HG03378 (cell line): ENCODE results near the gene ZDHHC19.
"Not testable (repeated sequence)": the region's sequence is repeated elsewhere in the genome, so short reads cannot be mapped to it uniquely, and the experiment has no call there.

Experiments
- ATAC-seq: cut with Tn5 transposase; IDR thresholded peaks from one replicate; pipeline ENCODE4 v1.9.1; 2021; ENCODE audit warnings: mild to moderate bottlenecking, moderate library complexity; ENCODE audit not compliant: unreplicated experiment

ZDHHC19 gene, protein sequence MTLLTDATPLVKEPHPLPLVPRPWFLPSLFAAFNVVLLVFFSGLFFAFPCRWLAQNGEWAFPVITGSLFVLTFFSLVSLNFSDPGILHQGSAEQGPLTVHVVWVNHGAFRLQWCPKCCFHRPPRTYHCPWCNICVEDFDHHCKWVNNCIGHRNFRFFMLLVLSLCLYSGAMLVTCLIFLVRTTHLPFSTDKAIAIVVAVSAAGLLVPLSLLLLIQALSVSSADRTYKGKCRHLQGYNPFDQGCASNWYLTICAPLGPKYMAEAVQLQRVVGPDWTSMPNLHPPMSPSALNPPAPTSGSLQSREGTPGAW

DNA sequence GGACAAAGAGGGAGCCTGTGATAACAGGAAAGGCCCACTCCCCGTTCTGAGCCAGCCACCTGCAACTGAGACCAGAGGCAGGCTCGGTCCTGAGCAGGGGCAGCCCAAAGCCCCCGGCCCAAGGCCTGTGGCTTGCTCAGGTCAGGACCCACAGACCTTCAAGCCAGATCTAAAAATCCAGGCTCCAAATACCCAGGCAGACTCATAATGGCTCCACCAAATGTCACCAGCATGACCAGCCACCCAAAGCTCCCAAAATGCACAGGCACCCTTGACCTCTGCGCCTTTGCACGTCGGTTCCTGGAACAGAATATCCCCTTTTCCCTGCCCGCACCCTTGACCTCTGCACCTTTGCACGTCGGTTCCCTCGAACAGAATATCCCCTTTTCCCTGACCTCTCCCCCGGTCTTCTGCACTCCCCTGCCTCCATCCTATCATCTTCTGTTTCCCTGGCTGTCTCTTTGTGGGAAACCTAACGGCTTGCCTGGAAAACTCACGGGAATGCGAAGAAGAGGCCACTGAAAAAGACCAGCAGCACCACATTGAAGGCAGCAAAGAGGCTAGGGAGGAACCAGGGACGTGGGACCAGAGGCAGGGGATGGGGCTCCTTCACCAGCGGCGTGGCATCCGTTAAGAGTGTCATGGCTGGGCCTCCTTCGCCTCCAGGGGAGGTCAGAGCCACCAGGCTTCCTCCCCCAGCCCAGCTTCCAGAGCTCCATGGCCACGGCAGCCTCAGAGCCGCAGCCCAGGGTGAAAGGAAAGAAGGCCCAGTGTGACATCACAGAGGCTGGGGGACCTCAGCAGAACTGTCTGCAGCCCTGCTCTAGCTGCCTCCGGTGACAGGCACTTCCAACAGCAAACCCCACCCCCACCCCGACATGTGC lies at the start of gene ZDHHC19:
TSS of gene ZDHHC19 (minus strand) at position 728 of the 884 bp plus-strand sequence. CDS start at position 643, 85 bp downstream.
- no peak for ATAC-seq

DNA sequence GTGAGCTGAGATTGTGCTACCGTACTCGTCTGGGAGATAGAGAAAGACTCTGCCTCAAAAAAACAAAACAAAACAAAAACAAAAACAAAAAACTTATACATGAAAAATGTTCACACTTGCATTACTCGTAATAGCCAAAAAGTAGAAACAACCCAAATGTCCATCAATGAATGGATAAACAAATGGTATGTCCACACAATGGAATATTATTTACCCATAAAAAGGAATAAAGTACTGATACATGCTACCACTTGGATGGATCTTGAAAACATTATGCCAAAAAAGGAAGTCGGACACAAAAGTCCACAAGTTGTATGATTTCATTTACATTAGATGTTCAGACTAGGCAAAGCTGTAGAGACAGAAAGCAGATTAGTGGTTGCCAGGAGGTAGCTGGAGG lies 49.6 kb upstream of the ZDHHC19 start:
- no peak for ATAC-seq

DNA sequence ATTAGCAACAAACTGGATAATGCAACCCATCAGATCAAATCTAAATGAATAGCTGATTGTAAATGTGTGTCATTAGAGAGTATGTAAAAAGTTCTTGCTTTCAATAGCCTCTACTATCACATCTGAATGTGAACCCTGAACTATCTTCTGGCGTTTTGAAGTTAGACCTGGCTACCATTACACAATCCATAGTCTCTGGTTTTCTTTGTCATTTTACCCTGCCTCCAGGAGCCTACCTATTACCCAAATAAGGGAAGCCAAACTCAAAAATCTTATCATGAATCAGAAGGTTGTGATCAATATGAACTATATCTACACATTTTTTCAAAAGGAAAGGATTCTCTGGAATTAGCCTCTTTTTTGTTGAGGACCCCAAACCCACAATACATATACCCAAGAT lies 44.6 kb upstream of the ZDHHC19 start:
- ATAC-seq = no peak

DNA sequence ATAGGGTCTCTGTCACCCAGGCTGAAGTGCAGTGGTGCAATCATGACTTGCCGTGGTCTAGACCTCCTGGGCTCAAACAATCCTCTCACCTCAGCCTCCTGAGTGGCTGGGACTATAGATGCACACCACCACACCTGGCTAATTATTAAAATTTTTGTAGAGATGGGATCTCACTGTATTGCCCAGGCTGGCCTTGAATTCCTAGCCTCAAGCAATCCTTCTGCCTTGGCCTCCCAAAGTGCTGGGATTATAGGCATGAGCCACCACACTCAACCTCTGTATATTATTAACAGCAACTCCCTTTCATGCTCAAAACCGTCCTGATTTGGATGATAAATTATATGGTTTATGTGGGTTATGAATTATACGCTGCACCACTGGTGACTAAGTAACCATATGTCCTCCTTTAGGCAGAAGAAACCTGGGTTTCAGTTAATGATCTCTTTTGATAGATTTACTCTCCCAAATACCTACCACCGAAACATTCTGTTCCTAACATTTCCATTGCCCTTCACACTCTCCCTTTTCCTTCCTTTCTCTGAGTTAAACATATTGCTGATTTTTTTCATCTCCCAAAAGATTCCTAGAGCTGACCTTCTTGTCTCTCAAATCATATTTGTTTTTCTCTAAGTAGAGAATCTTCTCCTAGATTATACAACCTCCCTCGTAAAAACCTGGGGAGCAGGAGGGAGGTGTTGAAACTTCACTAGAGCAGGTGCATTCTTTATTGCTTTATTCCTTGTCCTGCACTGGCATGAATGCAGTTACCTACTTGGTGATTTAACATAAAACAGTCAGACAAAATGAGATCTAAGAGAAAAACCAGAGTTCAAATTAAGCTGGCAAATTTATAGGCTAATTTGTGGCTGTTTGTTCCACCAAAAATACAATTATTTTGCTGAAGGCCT lies 43.4 kb upstream of the ZDHHC19 start:
- ATAC-seq = no peak

DNA sequence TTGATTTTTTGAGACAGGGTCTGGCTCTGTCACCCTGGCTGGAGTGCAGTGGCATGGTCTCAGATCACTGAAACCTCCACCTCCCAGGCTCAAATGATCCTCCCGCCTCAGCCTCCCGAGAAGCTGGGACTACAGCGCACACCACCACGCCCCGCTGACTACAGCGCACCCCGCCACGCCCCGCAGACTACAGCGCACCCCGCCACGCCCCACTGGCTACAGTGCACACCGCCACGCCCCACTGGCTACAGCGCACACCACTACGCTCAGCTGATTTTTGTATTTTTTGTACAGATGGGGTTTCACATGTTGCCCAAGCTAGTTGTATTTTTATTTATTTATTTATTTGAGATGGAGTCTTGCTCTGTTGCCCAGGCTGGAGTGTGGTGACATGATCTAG lies 40.7 kb upstream of the ZDHHC19 start:
- no peak for ATAC-seq

DNA sequence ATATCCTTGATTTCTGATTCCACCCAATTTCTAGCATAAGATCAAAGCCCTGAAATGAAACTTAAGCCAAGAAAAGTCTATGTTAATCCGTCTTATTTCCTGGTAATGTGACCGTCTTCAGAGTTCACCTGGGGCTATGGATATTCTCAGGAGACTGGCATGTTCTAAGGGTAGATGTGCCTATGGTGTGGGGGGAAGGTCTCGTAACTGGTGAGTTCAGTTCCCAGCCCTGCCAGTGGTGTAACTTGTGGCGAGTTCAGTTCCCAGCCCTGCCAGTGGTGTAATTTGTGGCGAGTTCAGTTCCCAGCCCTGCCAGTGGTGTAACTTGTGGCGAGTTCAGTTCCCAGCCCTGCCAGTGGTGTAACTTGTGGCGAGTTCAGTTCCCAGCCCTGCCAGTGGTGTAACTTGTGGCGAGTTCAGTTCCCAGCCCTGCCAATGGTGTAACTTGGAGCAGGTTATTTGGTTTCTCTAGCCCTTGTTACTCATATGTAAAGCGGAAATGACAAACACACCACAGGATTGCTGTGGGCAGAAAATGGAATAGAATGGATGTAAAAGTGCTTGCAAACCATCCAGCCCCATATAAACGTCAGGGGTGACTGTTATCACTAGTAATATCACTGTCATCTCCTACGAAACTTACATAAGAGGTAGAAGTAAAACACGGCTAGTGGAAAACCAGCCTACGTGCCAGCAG lies 35.6 kb upstream of the ZDHHC19 start:
- ATAC-seq = no peak

DNA sequence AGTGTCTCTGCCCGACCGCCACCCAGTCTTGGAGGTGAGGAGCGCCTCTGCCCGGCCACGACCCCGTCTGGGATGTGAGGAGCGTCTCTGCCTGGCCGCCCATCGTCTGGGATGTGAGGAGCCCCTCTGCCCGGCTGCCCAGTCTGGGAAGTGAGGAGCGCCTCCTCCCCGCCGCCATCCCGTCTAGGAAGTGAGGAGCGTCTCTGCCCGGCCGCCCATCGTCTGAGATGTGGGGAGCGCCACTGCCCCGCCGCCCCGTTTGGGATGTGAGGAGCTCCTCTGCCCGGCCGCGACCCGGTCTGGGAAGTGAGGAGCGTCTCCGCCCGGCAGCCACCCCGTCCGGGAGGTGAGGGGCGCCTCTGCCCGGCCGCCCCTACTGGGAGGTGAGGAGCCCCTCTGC lies 33.0 kb upstream of the ZDHHC19 start:
- ATAC-seq = not testable (repeated sequence)

DNA sequence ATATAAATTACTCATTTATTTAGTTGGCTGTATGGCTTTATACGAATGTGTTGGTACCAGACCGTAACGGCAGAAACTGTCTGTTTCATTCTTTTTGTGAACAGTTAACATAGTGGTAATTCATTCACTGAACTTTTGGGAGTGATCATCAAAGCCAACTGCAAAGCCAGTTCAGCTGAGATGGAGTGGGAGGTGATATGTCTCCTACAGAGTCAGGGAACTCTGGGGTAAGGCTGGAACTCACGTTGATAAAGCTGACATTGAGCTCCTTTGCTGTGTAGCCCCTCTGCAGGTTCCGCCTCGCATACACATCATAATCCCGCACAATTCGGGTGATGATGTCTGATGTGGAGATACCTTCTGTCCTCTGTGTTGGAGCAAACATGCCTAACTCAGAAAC lies 30.5 kb upstream of the ZDHHC19 start:
- ATAC-seq = no peak

DNA sequence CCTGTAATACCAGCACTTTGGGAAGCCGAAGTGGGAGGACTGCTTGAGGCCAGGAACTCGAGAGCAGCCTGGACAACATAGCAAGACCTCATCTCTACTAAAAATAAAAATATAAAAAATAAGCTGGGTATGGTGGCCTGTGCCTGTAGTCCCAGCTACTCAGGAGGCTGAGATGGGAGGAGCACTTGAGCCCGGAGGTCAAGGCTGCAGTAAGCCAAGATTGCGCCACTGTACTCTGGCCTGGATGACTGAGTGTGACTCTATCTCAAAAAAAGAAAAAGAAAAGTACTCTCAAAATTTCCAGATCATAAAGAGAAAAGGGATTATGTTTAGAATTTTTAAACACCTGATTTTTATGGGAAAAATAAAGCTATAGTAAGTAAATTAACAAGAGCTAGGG lies 29.2 kb upstream of the ZDHHC19 start:
- no peak for ATAC-seq

DNA sequence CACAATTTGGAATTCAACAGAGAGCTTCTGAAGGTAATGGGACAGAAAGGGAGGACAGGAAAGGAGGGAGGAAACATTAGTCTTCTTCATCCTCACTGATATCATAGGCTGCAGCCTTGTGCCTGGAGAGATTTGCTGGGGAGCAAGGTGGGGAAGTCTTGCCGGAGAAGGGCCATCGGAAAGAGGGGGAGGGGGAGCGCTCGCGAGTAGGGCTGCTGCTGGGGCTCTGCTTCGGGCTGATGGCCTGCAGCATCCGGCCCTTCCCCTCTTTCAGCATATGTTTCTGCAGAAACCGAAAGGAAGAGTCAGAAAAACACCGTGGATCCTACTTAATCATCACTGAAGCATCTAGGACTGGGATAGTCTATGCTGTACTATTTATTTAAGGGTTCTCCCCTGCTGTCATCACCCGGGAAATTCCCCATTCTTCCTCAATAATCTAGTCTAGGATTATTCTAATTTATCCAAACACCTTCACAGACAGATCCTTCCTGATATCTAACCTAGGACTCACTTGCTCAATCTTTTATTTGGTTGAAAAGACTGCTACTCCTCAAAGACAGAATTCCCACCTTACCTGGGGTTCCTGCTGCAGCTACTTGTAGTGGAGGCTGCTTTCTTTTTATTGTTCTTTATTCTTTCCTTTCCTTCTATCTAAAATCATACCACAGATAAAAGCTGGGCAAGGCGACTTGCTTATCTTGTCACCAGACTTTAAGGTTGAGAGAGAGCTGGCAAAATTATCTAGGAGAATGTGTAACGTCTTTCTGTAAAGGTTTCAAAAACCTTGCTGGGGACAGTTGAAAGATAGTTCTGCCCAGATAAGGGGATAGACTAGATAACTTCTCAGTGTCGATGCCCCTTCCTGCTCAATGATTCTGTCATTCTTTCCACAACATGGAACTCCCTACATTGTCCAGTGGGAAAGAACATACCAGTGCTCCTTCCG lies 27.7 kb upstream of the ZDHHC19 start:
- ATAC-seq = no peak

DNA sequence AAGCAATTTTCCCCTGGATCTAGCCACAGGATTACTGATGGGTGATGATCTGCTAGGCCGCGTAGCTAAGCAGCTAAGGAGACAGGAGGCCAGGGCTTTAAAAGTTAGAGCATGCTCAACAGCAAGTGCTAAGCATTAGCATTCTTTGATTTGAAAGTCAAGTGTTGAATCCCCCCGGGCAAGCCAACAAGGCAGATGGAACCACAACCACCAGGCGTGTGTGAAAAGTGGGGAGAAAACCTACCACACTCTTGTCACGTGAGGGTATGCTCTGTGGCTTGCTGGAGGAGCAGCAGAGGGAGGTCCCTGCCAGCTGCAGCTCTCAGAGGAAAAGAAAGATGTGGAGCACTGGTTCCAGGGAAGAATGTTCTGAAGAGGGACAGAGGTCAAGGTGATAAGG lies 26.0 kb upstream of the ZDHHC19 start:
- ATAC-seq = no peak

DNA sequence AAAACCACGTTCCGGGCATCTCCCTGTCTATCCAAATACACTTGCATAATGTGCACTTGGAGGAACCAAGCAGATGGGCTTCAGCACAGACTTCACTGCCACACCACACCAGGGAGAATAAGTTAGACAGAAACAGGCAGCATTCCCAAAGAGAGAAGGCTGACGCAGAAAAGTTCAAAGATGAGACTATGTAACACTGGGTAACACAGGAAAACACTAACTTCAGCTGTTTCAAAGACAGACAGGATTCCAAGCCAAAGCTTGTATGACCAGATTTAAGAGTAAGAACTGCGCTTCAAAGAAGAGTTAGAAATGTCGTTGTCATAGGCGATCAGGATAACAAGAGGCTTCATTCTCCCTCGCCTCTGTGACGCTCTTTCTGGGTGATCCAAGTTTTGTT lies 25.0 kb upstream of the ZDHHC19 start:
- no peak for ATAC-seq

DNA sequence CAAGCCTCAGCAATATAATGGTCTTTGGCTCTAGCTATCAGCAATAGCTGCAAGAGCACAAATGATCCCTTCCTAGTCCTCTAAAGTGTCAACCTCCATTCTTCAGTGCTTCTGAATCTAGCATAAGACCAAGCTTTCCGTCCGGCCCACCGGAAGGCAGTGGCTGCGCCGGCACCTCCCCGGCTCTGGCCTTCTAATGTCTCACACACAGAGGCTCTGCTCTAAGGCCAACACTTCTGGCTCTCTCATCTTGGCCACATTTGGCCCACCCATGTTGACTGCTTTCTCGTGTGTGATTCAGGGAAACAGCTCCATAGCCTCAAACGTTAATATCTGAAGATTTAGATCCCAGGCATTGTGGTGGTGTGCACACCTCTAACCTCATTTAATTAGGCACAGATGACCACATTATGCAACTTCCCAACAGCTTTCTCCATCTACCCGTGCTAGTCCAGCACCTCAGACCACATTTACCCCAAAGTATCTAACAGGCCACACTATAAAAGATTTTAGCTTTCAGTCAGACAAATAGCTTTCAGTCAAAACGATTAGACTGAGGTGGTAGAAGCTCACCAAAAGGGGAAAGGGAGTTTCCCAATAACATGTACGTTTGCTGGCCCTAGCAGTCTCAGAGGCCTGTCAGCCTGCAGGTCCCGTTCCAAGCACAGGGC lies 24.4 kb upstream of the ZDHHC19 start:
- ATAC-seq = no peak

DNA sequence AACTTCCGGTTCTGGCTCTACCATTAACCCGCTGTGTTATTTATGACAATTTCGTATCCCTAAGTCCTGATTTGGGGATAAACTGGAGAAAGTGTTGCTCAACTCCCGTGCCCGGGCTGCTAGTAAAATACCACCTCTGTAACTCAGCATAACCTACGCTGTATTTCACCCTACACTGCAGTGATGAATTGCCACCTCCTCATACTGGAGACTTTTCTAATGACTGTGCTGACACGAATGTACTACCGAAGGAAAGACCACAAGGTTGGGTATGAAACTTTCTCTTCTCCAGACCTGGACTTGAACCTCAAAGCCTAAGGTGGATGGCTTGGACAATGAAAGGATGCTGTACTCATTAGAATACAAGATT lies 21.7 kb upstream of the ZDHHC19 start:
- ATAC-seq = no peak

DNA sequence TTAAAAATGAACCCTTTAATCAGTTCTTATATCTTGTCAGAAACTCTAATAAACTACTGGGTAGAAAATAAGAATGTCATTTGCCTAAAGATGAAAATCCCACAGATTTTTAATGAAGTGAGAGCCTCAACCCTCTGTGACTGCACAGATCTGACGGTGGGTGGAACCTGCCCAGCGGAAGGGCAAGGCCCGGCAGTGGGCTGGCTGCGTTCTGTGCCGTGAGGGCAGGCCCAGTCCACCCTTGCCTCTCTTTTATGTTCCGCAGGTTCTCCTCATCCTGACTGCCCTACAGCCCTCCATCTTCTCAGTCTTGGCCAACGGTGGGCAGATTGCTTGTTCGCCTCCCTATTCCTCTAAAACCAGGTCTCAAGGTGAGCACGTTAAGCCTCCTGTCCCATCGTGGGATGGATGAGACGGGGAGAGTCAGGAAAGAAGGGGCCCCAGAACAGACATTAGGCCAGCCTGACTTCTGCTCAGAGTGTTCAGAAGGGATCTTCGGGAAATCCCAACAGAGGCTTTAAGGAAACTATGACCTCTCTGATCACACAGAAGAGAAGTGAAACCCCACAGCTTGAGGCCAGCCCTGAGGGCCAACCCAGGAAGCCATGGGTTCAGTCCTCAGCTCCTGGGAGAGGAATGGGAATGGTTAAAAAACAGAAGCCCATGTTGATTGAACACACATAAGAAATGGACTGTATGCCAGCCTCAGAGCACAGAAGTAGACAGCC lies 21.1 kb upstream of the ZDHHC19 start:
- ATAC-seq = no peak

DNA sequence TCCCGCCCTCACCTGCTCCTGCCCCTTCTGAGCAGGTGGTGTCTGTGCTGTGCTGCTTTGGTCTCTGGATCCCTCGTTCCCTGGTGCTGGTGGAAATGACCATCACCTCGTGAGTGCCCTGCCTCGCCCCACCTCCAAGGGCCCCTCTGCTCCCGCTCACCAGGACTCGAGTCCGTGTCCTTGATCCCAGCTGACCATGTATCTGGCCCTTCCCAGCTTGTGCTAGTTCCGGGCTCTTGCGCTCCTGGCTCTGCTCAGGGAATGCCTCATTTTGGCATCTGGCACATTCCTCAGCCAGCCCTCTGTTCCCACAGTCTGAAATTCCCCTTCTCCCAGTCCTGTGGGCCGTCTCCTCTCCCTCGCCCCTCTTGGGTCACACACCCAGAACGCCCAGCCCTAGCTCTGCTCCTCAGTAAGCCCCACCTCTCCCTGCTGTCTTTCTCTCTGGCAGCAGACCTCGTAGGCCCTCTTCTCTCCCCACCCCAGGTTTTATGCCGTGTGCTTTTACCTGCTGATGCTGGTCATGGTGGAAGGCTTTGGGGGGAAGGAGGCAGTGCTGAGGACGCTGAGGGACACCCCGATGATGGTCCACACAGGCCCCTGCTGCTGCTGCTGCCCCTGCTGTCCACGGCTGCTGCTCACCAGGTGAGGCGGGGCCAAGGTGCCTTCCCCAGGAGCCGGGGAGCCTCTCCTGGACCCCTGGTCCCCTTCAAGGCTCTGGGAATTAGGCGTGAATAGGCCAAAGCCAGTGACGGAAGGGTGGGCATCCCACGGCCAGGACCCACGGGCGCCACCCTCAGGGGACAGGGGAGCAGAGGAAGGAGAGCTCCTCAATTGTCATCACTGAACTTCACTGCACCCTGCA lies 16.7 kb upstream of the ZDHHC19 start:
- no peak for ATAC-seq

DNA sequence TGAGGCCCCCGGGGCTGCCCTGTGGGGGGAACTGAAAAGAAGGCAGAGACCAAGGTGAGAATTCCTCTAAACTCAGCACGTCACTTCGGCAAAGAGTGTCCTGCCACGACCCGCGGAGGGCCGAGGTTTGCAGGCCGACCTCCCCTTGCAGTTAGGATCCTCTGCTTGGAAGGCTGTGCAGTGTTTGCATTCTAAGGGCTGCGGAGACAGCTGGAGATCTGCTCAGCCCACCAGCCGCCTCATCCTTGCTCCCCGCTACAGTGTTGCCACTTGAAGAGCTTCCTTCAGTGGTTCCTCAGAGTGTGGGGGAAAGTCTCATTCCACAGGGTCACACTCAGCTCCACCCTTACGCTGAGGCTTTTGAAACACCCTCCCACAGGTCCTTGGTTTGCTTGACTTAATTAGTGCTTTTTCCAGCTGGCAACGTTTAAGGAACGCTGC lies 15.9 kb upstream of the ZDHHC19 start:
- ATAC-seq = no peak
